Neural cell (in vitro differentiated cells): ENCODE results near the gene GFRA4. TPM values are rescaled to one million over a fixed set of nuclear protein-coding genes. Genes with fewer than 3 reads are reported as not detected.

Experiments
- H2AFZ ChIP-seq: fragments of 200-600, 300-800 bp; sonication (generic), shearing (Covaris generic); 2 replicates; pipeline ENCODE4 v1.6.0; 2014; ENCODE audit warnings: low read depth, mild to moderate bottlenecking, antibody characterized with exemption, low read length, moderate library complexity
- H3F3A ChIP-seq: fragments of 200-600 bp; shearing (Covaris generic); 2 replicates; pipeline ENCODE4 v1.6.1; 2016; ENCODE audit warnings: mild to moderate bottlenecking, moderate library complexity, mixed read lengths, antibody characterized with exemption, low read length; ENCODE audit not compliant: insufficient read depth, poor library complexity, severe bottlenecking
- H3K27ac ChIP-seq: fragments of 200-600, 300-800 bp; sonication (generic), shearing (Covaris generic); 2 replicates; pipeline ENCODE4 v1.5.1; 2014; ENCODE audit warnings: mild to moderate bottlenecking, low read length, moderate library complexity
- H3K27me3 ChIP-seq: fragments of 300-800, 200-600 bp; sonication (generic), shearing (Covaris generic); 2 replicates; pipeline ENCODE4 v1.6.0; 2014; ENCODE audit warnings: mild to moderate bottlenecking, low read depth, low read length, moderate library complexity; ENCODE audit not compliant: insufficient read depth
- H3K36me3 ChIP-seq: fragments of 300-800, 200-600 bp; sonication (generic), shearing (Covaris generic); 2 replicates; pipeline ENCODE4 v1.5.1; 2014; ENCODE audit warnings: mild to moderate bottlenecking, antibody characterized with exemption, low read length, moderate library complexity; ENCODE audit not compliant: insufficient read depth
- H3K4me2 ChIP-seq: fragments of 300-800, 200-600 bp; sonication (generic), shearing (Covaris generic); 2 replicates; pipeline ENCODE4 v1.6.0; 2014; ENCODE audit warnings: mild to moderate bottlenecking, low read length
- H3K4me3 ChIP-seq: fragments of 300-800, 200-600 bp; sonication (generic), shearing (Covaris generic); 2 replicates; pipeline ENCODE4 v1.5.1; 2014; ENCODE audit warnings: mild to moderate bottlenecking, low read length, moderate library complexity
- H3K79me2 ChIP-seq: fragments of 200-600 bp; shearing (Covaris generic); replicated peaks from 2 replicates; pipeline ENCODE4 v1.6.0; 2014; ENCODE audit warnings: mild to moderate bottlenecking, low read length, moderate library complexity; ENCODE audit not compliant: insufficient read depth
- H3K9ac ChIP-seq: fragments of 300-800, 200-600 bp; sonication (generic), shearing (Covaris generic); 2 replicates; pipeline ENCODE4 v1.6.1; 2016; ENCODE audit warnings: mild to moderate bottlenecking, low read length, mixed read lengths
- H3K9me2 ChIP-seq: fragments of 200-600 bp; shearing (Covaris generic); 2 replicates; pipeline ENCODE4 v1.6.1; 2016; ENCODE audit warnings: mild to moderate bottlenecking, low read length, mixed read lengths; ENCODE audit not compliant: insufficient read depth
- H3K9me3 ChIP-seq: fragments of 200-600, 300-800 bp; sonication (generic), shearing (Covaris generic); 2 replicates; pipeline ENCODE4 v1.6.1; 2016; ENCODE audit warnings: mild to moderate bottlenecking, mixed run types, low read length, moderate library complexity, mixed read lengths
- H4K20me1 ChIP-seq: fragments of 200-600 bp; shearing (Covaris generic); 2 replicates; pipeline ENCODE4 v1.6.1; 2016; ENCODE audit warnings: mild to moderate bottlenecking, mixed run types; ENCODE audit not compliant: insufficient read depth
- CTCF ChIP-seq: fragments of 450-650 bp; IDR thresholded peaks from 2 replicates; pipeline ENCODE4 v1.5.1; 2014; ENCODE audit warnings: antibody characterized with exemption, mild to moderate bottlenecking, moderate library complexity; ENCODE audit not compliant: poor library complexity, severe bottlenecking
- EP300 ChIP-seq: fragments of 450-650 bp; conservative IDR thresholded peaks from 2 replicates; pipeline ENCODE4 v1.6.1; 2014; ENCODE audit warnings: antibody characterized with exemption, mild to moderate bottlenecking, moderate library complexity; ENCODE audit not compliant: poor library complexity, severe bottlenecking
- EZH2 ChIP-seq: fragments of 200-600, 300-800 bp; shearing (Covaris generic), sonication (generic); IDR thresholded peaks from 2 replicates; pipeline ENCODE4 v1.6.1; 2014; ENCODE audit warnings: antibody characterized with exemption, low read length, borderline replicate concordance, mild to moderate bottlenecking; ENCODE audit not compliant: insufficient read depth, poor library complexity, severe bottlenecking
- MXI1 ChIP-seq: fragments of 450-650 bp; conservative IDR thresholded peaks from 2 replicates; pipeline ENCODE4 v1.6.1; 2014; ENCODE audit warnings: antibody characterized with exemption, mild to moderate bottlenecking; ENCODE audit not compliant: poor library complexity, severe bottlenecking
- POLR2AphosphoS5 ChIP-seq: IDR thresholded peaks from 2 replicates; pipeline ENCODE4 v1.6.1; 2012
- RAD21 ChIP-seq: fragments of 450-650 bp; conservative IDR thresholded peaks from 2 replicates; pipeline ENCODE4 v1.6.1; 2014; ENCODE audit warnings: antibody characterized with exemption, mild to moderate bottlenecking, moderate library complexity
- SMC3 ChIP-seq: fragments of 450-650 bp; conservative IDR thresholded peaks from 2 replicates; pipeline ENCODE4 v1.6.1; 2014; ENCODE audit warnings: antibody characterized with exemption, mild to moderate bottlenecking, moderate library complexity; ENCODE audit not compliant: poor library complexity
- TAF1 ChIP-seq: IDR thresholded peaks from 2 replicates; pipeline ENCODE4 v1.6.1; 2012; ENCODE audit warnings: low read depth
- polyA plus RNA-seq: library from polyadenylated mRNA; depleted of rRNA; stranded (reverse); fragments of >200 nt; gene quantifications from 2 replicates; pipeline ENCODE4 v1.2.3, GENCODE V29; 2014
- TF ChIP-seq, protein P1 (sequence below): IDR thresholded peaks from 2 replicates; pipeline ENCODE4 v1.6.1; 2012; ENCODE audit warnings: borderline replicate concordance

Gene GFRA4
- polyA plus RNA-seq, 1 donor from 2014 or later, result not detected

- H3K9me3 ChIP-seq, result no peaks in the 10 kb centered on the region
- no peaks in the 10 kb centered on the region for H3K27me3 ChIP-seq
- H3K27ac ChIP-seq, result no peak overlapping the region
- H3K79me2 ChIP-seq, result no peaks in the 10 kb centered on the region
- no peaks in the 10 kb centered on the region for H3K9me2 ChIP-seq
- no peak for TF ChIP-seq SMC3
- no peak for TF ChIP-seq CTCF
- TF ChIP-seq EZH2, result no peak
- no peak for TF ChIP-seq RAD21
- no peak for TF ChIP-seq EP300
- no peak for TF ChIP-seq TAF1
- TF ChIP-seq, protein P1, sequence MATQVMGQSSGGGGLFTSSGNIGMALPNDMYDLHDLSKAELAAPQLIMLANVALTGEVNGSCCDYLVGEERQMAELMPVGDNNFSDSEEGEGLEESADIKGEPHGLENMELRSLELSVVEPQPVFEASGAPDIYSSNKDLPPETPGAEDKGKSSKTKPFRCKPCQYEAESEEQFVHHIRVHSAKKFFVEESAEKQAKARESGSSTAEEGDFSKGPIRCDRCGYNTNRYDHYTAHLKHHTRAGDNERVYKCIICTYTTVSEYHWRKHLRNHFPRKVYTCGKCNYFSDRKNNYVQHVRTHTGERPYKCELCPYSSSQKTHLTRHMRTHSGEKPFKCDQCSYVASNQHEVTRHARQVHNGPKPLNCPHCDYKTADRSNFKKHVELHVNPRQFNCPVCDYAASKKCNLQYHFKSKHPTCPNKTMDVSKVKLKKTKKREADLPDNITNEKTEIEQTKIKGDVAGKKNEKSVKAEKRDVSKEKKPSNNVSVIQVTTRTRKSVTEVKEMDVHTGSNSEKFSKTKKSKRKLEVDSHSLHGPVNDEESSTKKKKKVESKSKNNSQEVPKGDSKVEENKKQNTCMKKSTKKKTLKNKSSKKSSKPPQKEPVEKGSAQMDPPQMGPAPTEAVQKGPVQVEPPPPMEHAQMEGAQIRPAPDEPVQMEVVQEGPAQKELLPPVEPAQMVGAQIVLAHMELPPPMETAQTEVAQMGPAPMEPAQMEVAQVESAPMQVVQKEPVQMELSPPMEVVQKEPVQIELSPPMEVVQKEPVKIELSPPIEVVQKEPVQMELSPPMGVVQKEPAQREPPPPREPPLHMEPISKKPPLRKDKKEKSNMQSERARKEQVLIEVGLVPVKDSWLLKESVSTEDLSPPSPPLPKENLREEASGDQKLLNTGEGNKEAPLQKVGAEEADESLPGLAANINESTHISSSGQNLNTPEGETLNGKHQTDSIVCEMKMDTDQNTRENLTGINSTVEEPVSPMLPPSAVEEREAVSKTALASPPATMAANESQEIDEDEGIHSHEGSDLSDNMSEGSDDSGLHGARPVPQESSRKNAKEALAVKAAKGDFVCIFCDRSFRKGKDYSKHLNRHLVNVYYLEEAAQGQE, result no peak
- TF ChIP-seq MXI1, result no peak
- TF ChIP-seq POLR2AphosphoS5, result no peak
- no peaks in the 10 kb centered on the region for H3F3A ChIP-seq
- no peak overlapping the region for H3K9ac ChIP-seq
- H3K4me3 ChIP-seq, result no peak overlapping the region
- H3K36me3 ChIP-seq, result no peaks in the 10 kb centered on the region
- no peak overlapping the region for H3K4me2 ChIP-seq
- H2AFZ ChIP-seq, result no peak overlapping the region
- no peaks in the 10 kb centered on the region for H4K20me1 ChIP-seq
These were observed 43.7 kb upstream of the GFRA4 start for GRCh38 chr20:3706774-3707507.

DNA sequence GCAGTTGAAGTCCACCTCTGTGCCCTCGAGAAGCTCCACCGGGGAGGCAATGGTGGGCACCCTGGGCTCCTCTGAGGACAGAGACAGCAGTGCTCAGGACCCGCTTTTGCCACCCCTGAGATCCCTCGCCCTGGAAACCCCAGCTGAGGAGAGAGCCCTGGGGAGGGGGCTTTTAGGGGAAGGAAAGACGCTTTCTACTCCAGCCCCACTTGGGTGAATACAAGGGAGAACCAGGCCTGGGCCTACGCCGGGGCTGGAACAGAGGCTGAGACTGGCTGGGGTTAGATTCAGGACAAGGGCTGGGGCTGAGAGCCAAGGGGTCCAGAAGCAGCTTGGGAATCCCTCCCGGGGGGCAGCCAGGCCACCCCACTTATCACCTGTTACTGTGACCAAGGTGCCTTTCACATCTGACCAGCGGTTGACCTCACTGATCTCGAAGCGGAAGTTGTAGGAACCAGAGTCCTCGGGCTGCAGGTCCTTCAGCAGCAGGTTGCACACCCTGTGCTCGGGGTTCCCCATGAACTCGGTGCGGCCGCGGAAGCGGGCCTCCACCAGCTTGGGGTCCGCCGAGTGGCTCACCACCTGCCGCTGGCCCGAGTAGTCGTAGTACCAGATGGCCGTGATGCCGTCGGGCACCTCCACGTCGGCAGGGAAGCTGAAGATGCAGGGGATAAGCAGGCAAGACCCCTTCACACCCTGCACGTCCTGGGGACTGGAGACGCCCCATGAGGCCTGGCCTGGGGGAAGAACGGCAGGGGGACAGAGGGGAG, 43.0 kb upstream of the GFRA4 start:
- Histone ChIP-seq H3K27me3 (no peaks in the 10 kb centered on the region), H3K9me3 (no peaks in the 10 kb centered on the region), H2AFZ (no peak overlapping the region), H3K79me2 (no peaks in the 10 kb centered on the region), H3K36me3 (no peaks in the 10 kb centered on the region), H3K9me2 (no peaks in the 10 kb centered on the region), H3K9ac (no peak overlapping the region), H3K4me3 (no peak overlapping the region), H4K20me1 (no peaks in the 10 kb centered on the region), H3K4me2 (no peak overlapping the region), H3K27ac (no peak overlapping the region), H3F3A (no peaks in the 10 kb centered on the region)
- TF ChIP-seq EP300 (no peak), EZH2 (no peak), TAF1 (no peak), CTCF (no peak), MXI1 (no peak), POLR2AphosphoS5 (no peak), SMC3 (no peak), RAD21 (no peak)
- TF ChIP-seq, protein P1, result no peak
